HEK293 (cell line): Measurements from ENCODE around the gene MSI2.

ENCODE experiments used
- CTCF ChIA-PET: fragments of 350-600 bp; formaldehyde crosslinking; extraction: SDS; loops from one replicate; lab custom pipeline; 2021; ENCODE audit warnings: antibody characterized with exemption; lab: Yijun Ruan, JAX
- POLR2A ChIA-PET: fragments of 300-600 bp; formaldehyde crosslinking; extraction: SDS; loops from one replicate; lab custom pipeline; 2020; ENCODE audit warnings: antibody characterized with exemption, inconsistent platforms; lab: Yijun Ruan, JAX
- H3K27ac ChIP-seq: fragments of 200-500 bp; sonication (Bioruptor generic); 2 replicates; pipeline ENCODE4 v1.5.1; 2014; ENCODE audit warnings: low read depth, low read length, control low read depth, inconsistent platforms; ENCODE audit errors: extremely low read depth
- H3K36me3 ChIP-seq, 2 experiments: fragments of 200-500 bp in 1 of 2; sonication (Bioruptor generic) in 1 of 2; 1 replicate in 1 of 2; 2 replicates in 1 of 2; pipeline ENCODE4 v1.5.1; 2014 to 2017; ENCODE audit warnings: inconsistent platforms in 2 of 2, low read length in 2 of 2; ENCODE audit not compliant: control insufficient read depth in 2 of 2, insufficient read depth in 1 of 2
- H3K4me1 ChIP-seq: fragments of 200-500 bp; sonication (Bioruptor generic); 2 replicates; pipeline ENCODE4 v1.5.1; 2014; ENCODE audit warnings: mild to moderate bottlenecking, low read length, inconsistent platforms; ENCODE audit not compliant: control insufficient read depth, insufficient read depth
- H3K4me3 ChIP-seq: 2 replicates; pipeline ENCODE4 v1.5.1; 2011; ENCODE audit warnings: low read depth, mild to moderate bottlenecking, control low read depth, low read length, moderate library complexity
- H3K9me3 ChIP-seq: fragments of 200-500 bp; sonication (Bioruptor generic); 2 replicates; pipeline ENCODE4 v1.5.1; 2014; ENCODE audit warnings: low read depth, low read length, inconsistent platforms; ENCODE audit not compliant: control insufficient read depth, insufficient read depth
- BCL11A ChIP-seq: fragments of 450-650 bp; formaldehyde crosslinking; IDR thresholded peaks from 2 replicates; pipeline ENCODE4 v1.5.1; 2016; ENCODE audit warnings: low read depth, missing biosample characterization, missing genetic modification characterization
- HOXC10 ChIP-seq: sonication (generic); formaldehyde crosslinking; IDR thresholded peaks from 2 replicates; pipeline ENCODE4 v1.8.1; 2023; ENCODE audit warnings: mild to moderate bottlenecking, missing genetic modification reagents
- OSR2 ChIP-seq: fragments of 450-650 bp; formaldehyde crosslinking; IDR thresholded peaks from 2 replicates; pipeline ENCODE4 v1.5.1; 2016; ENCODE audit warnings: missing biosample characterization, missing genetic modification characterization
- PRDM1 ChIP-seq: fragments of 450-650 bp; formaldehyde crosslinking; IDR thresholded peaks from 2 replicates; pipeline ENCODE4; 2016; ENCODE audit warnings: missing biosample characterization, missing genetic modification characterization
- YY2 ChIP-seq: fragments of 450-650 bp; formaldehyde crosslinking; IDR thresholded peaks from 2 replicates; pipeline ENCODE4 v1.5.1; 2016; ENCODE audit warnings: missing biosample characterization, missing genetic modification characterization
- ZBTB17 ChIP-seq: fragments of 450-650 bp; formaldehyde crosslinking; IDR thresholded peaks from 2 replicates; pipeline ENCODE4 v1.5.1; 2016; ENCODE audit warnings: missing biosample characterization, missing genetic modification characterization
- ZFHX2 ChIP-seq: fragments of 450-650 bp; formaldehyde crosslinking; conservative IDR thresholded peaks from 2 replicates; pipeline ENCODE4 v1.5.1; 2016; ENCODE audit warnings: missing biosample characterization, missing genetic modification characterization
- ZNF146 ChIP-seq: fragments of 450-650 bp; formaldehyde crosslinking; IDR thresholded peaks from 2 replicates; pipeline ENCODE4 v1.5.1; 2016; ENCODE audit warnings: missing biosample characterization, missing genetic modification characterization
- ZNF2 ChIP-seq: fragments of 450-650 bp; formaldehyde crosslinking; IDR thresholded peaks from 2 replicates; pipeline ENCODE4 v1.5.1; 2016; ENCODE audit warnings: missing biosample characterization, missing genetic modification characterization
- ZNF223 ChIP-seq: fragments of 450-650 bp; formaldehyde crosslinking; IDR thresholded peaks from 2 replicates; pipeline ENCODE4 v1.5.1; 2016; ENCODE audit warnings: missing biosample characterization, missing genetic modification characterization
- ZNF354C ChIP-seq: fragments of 450-650 bp; formaldehyde crosslinking; IDR thresholded peaks from 2 replicates; pipeline ENCODE4 v1.5.1; 2016; ENCODE audit warnings: missing biosample characterization, missing genetic modification characterization, low read depth, borderline replicate concordance
- ZNF37A ChIP-seq: fragments of 450-650 bp; IDR thresholded peaks from 2 replicates; pipeline ENCODE4 v1.5.1; 2018; ENCODE audit warnings: missing biosample characterization, missing genetic modification characterization
- ZNF391 ChIP-seq: fragments of 450-650 bp; formaldehyde crosslinking; IDR thresholded peaks from 2 replicates; pipeline ENCODE4 v1.5.1; 2016; ENCODE audit warnings: low read depth, missing biosample characterization, missing genetic modification characterization, borderline replicate concordance
- ZNF530 ChIP-seq: fragments of 450-650 bp; formaldehyde crosslinking; IDR thresholded peaks from 2 replicates; pipeline ENCODE4 v1.5.1; 2016; ENCODE audit warnings: low read depth, missing biosample characterization, missing genetic modification characterization
- ZNF560 ChIP-seq: fragments of 450-650 bp; formaldehyde crosslinking; IDR thresholded peaks from 2 replicates; pipeline ENCODE4 v1.5.1; 2017; ENCODE audit warnings: missing biosample characterization, missing genetic modification characterization, borderline replicate concordance
- ZNF561 ChIP-seq: fragments of 450-650 bp; IDR thresholded peaks from 2 replicates; pipeline ENCODE4 v1.5.1; 2018; ENCODE audit warnings: missing biosample characterization, missing genetic modification characterization, borderline replicate concordance
- ZNF624 ChIP-seq: fragments of 450-650 bp; formaldehyde crosslinking; IDR thresholded peaks from 2 replicates; pipeline ENCODE4 v1.5.1; 2017; ENCODE audit warnings: missing biosample characterization, missing genetic modification characterization
- ZNF658 ChIP-seq: fragments of 450-650 bp; formaldehyde crosslinking; IDR thresholded peaks from 2 replicates; pipeline ENCODE4; 2016; ENCODE audit warnings: missing biosample characterization, missing genetic modification characterization
- ZNF660 ChIP-seq: fragments of 450-650 bp; IDR thresholded peaks from 2 replicates; pipeline ENCODE4 v1.5.1; 2018; ENCODE audit warnings: missing biosample characterization, mild to moderate bottlenecking, missing genetic modification characterization
- ZNF777 ChIP-seq: fragments of 450-650 bp; formaldehyde crosslinking; IDR thresholded peaks from 2 replicates; pipeline ENCODE4 v1.5.1; 2017; ENCODE audit warnings: missing biosample characterization, missing genetic modification characterization, borderline replicate concordance
- TF ChIP-seq, protein P1 (sequence below): fragments of 450-650 bp; IDR thresholded peaks from 2 replicates; pipeline ENCODE4 v1.5.1; 2018; ENCODE audit warnings: missing biosample characterization, missing genetic modification characterization
- TF ChIP-seq, protein P2 (sequence below): fragments of 450-650 bp; formaldehyde crosslinking; IDR thresholded peaks from 2 replicates; pipeline ENCODE4 v1.5.1; 2017; ENCODE audit warnings: missing biosample characterization, missing genetic modification characterization
- TF ChIP-seq, protein P3 (sequence below): fragments of 450-650 bp; formaldehyde crosslinking; IDR thresholded peaks from 2 replicates; pipeline ENCODE4 v1.5.1; 2017; ENCODE audit warnings: missing biosample characterization, mild to moderate bottlenecking, missing genetic modification characterization, moderate library complexity
- TF ChIP-seq, protein P4 (sequence below): fragments of 450-650 bp; formaldehyde crosslinking; IDR thresholded peaks from 2 replicates; pipeline ENCODE4 v1.5.1; 2016; ENCODE audit warnings: missing biosample characterization, missing genetic modification characterization, low read depth
- TF ChIP-seq, protein P5 (sequence below): fragments of 450-650 bp; formaldehyde crosslinking; IDR thresholded peaks from 2 replicates; pipeline ENCODE4 v1.5.1; 2016; ENCODE audit warnings: missing biosample characterization, missing genetic modification characterization

Gene MSI2

DNA sequence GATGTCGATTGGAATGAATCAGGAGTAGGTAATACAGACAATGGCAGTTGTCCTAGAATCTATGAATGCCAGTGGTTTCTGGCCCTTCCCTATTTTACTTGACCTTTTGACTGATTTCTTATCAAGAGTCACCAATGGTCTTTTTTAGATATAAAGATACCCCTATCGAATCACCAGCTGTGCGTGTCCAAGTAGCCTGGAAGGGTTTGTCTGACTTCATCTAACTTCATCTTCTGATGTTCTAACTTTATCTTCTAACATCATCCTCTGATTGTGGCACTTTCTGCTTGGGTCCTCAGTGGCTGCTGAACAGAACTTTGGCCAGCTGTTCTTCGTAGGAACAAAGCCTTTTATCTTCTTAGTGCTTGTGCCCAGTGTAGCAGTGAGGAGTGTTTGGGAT lies 129.7 kb downstream of the MSI2 start:
- Histone ChIP-seq H3K36me3 (peaks cover 0 to 3% of the 10 kb centered on the region in 2 experiments; a peak in 1 of 3 replicates), H3K4me1 (no peaks in the 10 kb centered on the region), H3K9me3 (no peaks in the 10 kb centered on the region), H3K27ac (no peak overlapping the region), H3K4me3 (no peak overlapping the region)
- CTCF ChIA-PET = interaction anchor here (0.7 kb wide), 1 partner anchor 355 kb away, joined by 4 read pairs; no protein-coding TSS in a partner anchor
- POLR2A ChIA-PET = no interaction called here
- no peak for TF ChIP-seq ZNF561

DNA sequence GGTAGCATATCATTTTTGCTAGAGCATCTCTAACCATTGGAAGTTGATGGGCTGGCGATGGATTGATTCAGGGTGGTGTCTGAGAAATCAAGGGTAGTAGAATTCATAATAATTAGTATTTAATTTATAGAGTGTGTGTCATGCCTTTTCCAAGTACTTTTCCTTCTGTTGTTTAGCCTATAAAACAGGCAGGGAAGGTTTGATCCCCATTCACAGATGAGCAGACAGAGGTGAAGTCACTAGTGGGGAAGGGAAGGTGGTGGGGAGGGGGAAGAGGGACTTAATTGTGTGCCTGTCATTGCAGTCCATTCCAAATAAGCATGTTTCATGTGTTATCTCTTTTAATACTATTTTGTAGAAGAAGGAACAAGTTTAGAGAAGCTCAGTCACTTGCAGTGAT lies 131.3 kb downstream of the MSI2 start:
- Histone ChIP-seq H3K27ac (no peak overlapping the region), H3K9me3 (no peaks in the 10 kb centered on the region), H3K4me1 (no peaks in the 10 kb centered on the region), H3K36me3 (peaks cover 0 to 3% of the 10 kb centered on the region in 2 experiments; a peak in 1 of 3 replicates), H3K4me3 (no peak overlapping the region)
- POLR2A ChIA-PET = no interaction called here
- TF ChIP-seq HOXC10 (CRISPR knock-in tag) = no peak
- no peak for TF ChIP-seq ZNF223 (tag by site-specific recombination)
- no peak for TF ChIP-seq ZNF777
- TF ChIP-seq, protein P1, sequence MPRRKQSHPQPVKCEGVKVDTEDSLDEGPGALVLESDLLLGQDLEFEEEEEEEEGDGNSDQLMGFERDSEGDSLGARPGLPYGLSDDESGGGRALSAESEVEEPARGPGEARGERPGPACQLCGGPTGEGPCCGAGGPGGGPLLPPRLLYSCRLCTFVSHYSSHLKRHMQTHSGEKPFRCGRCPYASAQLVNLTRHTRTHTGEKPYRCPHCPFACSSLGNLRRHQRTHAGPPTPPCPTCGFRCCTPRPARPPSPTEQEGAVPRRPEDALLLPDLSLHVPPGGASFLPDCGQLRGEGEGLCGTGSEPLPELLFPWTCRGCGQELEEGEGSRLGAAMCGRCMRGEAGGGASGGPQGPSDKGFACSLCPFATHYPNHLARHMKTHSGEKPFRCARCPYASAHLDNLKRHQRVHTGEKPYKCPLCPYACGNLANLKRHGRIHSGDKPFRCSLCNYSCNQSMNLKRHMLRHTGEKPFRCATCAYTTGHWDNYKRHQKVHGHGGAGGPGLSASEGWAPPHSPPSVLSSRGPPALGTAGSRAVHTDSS (tag by site-specific recombination) = no peak
- no peak for TF ChIP-seq ZFHX2 (tag by site-specific recombination)
- no peak for TF ChIP-seq ZBTB17
- TF ChIP-seq ZNF658 (tag by site-specific recombination) = no peak
- no peak for TF ChIP-seq YY2 (tag by site-specific recombination)
- no peak for TF ChIP-seq ZNF37A (tag by site-specific recombination)
- no peak for TF ChIP-seq BCL11A (tag by site-specific recombination)
- no peak for TF ChIP-seq PRDM1 (tag by site-specific recombination)
- no peak for TF ChIP-seq ZNF560 (tag by site-specific recombination)
- TF ChIP-seq, protein P2, sequence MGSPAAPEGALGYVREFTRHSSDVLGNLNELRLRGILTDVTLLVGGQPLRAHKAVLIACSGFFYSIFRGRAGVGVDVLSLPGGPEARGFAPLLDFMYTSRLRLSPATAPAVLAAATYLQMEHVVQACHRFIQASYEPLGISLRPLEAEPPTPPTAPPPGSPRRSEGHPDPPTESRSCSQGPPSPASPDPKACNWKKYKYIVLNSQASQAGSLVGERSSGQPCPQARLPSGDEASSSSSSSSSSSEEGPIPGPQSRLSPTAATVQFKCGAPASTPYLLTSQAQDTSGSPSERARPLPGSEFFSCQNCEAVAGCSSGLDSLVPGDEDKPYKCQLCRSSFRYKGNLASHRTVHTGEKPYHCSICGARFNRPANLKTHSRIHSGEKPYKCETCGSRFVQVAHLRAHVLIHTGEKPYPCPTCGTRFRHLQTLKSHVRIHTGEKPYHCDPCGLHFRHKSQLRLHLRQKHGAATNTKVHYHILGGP (tag by site-specific recombination) = no peak
- TF ChIP-seq, protein P3, sequence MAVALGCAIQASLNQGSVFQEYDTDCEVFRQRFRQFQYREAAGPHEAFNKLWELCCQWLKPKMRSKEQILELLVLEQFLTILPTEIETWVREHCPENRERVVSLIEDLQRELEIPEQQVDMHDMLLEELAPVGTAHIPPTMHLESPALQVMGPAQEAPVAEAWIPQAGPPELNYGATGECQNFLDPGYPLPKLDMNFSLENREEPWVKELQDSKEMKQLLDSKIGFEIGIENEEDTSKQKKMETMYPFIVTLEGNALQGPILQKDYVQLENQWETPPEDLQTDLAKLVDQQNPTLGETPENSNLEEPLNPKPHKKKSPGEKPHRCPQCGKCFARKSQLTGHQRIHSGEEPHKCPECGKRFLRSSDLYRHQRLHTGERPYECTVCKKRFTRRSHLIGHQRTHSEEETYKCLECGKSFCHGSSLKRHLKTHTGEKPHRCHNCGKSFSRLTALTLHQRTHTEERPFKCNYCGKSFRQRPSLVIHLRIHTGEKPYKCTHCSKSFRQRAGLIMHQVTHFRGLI = no peak
- no peak for TF ChIP-seq OSR2 (tag by site-specific recombination)
- CTCF ChIA-PET = no interaction called here

DNA sequence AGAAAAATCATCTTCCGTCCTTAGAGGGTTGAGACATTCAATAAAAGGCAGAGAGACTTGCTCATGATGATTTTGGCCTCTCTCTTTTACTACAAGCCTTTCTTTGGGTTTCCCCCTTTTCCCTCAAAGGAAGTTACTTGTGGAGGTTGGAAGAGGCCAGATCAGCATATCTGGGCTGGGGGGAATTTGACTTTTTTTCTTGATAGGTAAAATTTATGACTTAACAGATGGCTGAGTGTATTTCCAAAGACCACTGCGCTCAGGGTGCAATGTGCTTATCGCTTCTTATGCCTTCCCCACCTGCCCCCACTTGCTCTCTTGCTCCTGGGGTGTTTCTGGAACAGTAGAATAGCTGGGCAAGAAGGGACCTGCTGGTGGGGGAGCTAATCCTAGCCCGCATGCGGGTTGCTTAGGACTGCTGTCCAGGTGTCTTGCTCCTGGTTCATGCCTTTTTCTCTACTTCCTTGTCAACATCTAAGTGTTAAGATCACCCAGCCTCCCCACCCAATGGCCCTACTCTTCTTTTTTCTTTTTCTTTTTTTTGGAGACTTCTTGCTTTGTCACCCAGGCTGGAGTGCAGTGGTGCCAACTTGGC lies 131.9 kb downstream of the MSI2 start:
- Histone ChIP-seq H3K36me3 (peaks cover 0 to 3% of the 10 kb centered on the region in 2 experiments; a peak in 1 of 3 replicates), H3K4me1 (no peaks in the 10 kb centered on the region), H3K9me3 (peaks cover 1% of the 10 kb centered on the region; the same call in 1 of the 2 replicates), H3K4me3 (no peak overlapping the region), H3K27ac (no peak overlapping the region)
- POLR2A ChIA-PET = no interaction called here
- TF ChIP-seq ZNF354C = no peak
- TF ChIP-seq ZNF223 (tag by site-specific recombination) = no peak
- no peak for TF ChIP-seq ZNF2 (tag by site-specific recombination)
- TF ChIP-seq ZNF391 = no peak
- TF ChIP-seq ZNF660 (tag by site-specific recombination) = no peak
- TF ChIP-seq ZNF624 (tag by site-specific recombination) = no peak
- TF ChIP-seq, protein P4, sequence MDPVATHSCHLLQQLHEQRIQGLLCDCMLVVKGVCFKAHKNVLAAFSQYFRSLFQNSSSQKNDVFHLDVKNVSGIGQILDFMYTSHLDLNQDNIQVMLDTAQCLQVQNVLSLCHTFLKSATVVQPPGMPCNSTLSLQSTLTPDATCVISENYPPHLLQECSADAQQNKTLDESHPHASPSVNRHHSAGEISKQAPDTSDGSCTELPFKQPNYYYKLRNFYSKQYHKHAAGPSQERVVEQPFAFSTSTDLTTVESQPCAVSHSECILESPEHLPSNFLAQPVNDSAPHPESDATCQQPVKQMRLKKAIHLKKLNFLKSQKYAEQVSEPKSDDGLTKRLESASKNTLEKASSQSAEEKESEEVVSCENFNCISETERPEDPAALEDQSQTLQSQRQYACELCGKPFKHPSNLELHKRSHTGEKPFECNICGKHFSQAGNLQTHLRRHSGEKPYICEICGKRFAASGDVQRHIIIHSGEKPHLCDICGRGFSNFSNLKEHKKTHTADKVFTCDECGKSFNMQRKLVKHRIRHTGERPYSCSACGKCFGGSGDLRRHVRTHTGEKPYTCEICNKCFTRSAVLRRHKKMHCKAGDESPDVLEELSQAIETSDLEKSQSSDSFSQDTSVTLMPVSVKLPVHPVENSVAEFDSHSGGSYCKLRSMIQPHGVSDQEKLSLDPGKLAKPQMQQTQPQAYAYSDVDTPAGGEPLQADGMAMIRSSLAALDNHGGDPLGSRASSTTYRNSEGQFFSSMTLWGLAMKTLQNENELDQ (tag by site-specific recombination) = no peak
- TF ChIP-seq ZNF530 (tag by site-specific recombination) = no peak
- TF ChIP-seq, protein P5, sequence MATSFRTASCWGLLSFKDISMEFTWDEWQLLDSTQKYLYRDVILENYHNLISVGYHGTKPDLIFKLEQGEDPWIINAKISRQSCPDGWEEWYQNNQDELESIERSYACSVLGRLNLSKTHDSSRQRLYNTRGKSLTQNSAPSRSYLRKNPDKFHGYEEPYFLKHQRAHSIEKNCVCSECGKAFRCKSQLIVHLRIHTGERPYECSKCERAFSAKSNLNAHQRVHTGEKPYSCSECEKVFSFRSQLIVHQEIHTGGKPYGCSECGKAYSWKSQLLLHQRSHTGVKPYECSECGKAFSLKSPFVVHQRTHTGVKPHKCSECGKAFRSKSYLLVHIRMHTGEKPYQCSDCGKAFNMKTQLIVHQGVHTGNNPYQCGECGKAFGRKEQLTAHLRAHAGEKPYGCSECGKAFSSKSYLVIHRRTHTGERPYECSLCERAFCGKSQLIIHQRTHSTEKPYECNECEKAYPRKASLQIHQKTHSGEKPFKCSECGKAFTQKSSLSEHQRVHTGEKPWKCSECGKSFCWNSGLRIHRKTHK (tag by site-specific recombination) = no peak
- no peak for TF ChIP-seq ZNF146 (tag by site-specific recombination)
- CTCF ChIA-PET = no interaction called here
